Astrocyte (in vitro differentiated cells and primary cell): ENCODE results near the gene DHDH.

ENCODE experiments used
- EZH2 ChIP-seq: IDR thresholded peaks from 2 replicates; pipeline ENCODE4 v1.6.1; 2012; ENCODE audit warnings: mild to moderate bottlenecking, low read length, inconsistent platforms; ENCODE audit not compliant: insufficient read depth
- TF ChIP-seq, protein P1 (sequence below): IDR thresholded peaks from 2 replicates; pipeline ENCODE4 v1.5.1; 2011; ENCODE audit warnings: low read depth, mild to moderate bottlenecking, inconsistent platforms, low read length, moderate library complexity; ENCODE audit not compliant: insufficient read depth

GRCh38 chr19:48913114-48913889 lies 20.2 kb upstream of the DHDH start:
- no peak for TF ChIP-seq EZH2
- TF ChIP-seq, protein P1, sequence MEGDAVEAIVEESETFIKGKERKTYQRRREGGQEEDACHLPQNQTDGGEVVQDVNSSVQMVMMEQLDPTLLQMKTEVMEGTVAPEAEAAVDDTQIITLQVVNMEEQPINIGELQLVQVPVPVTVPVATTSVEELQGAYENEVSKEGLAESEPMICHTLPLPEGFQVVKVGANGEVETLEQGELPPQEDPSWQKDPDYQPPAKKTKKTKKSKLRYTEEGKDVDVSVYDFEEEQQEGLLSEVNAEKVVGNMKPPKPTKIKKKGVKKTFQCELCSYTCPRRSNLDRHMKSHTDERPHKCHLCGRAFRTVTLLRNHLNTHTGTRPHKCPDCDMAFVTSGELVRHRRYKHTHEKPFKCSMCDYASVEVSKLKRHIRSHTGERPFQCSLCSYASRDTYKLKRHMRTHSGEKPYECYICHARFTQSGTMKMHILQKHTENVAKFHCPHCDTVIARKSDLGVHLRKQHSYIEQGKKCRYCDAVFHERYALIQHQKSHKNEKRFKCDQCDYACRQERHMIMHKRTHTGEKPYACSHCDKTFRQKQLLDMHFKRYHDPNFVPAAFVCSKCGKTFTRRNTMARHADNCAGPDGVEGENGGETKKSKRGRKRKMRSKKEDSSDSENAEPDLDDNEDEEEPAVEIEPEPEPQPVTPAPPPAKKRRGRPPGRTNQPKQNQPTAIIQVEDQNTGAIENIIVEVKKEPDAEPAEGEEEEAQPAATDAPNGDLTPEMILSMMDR: no peak
